SK-N-SH (cell line): ENCODE data around the gene GGACT. TPM values are rescaled to one million over a fixed set of nuclear protein-coding genes. Genes with fewer than 3 reads are reported as not detected.

Experiments used
- CTCF ChIA-PET: fragments of 300-600, 350-600 bp; formaldehyde crosslinking; extraction: SDS; loops from one replicate; lab custom pipeline; 2021; lab: Yijun Ruan, JAX
- POLR2A ChIA-PET: fragments of 350-600 bp; sonication (Branson Sonifier 250); formaldehyde crosslinking; extraction: SDS; loops from one replicate; lab custom pipeline; 2020; ENCODE audit warnings: antibody characterized with exemption, inconsistent platforms; lab: Yijun Ruan, JAX
- DNase-seq: peaks from one replicate; pipeline ENCODE4 v3.0.0; 2012
- H2AFZ ChIP-seq: fragments of 200-600 bp; sonication (generic); 2 replicates; pipeline ENCODE4 v1.8.1; 2016; ENCODE audit warnings: antibody characterized with exemption, mild to moderate bottlenecking, low read depth
- H3F3A ChIP-seq: fragments of 200-600 bp; sonication (generic); replicated peaks from 2 replicates; pipeline ENCODE3; 2016; ENCODE audit warnings: antibody characterized with exemption, mild to moderate bottlenecking; ENCODE audit not compliant: insufficient read depth
- H3K27ac ChIP-seq, 2 experiments: fragments of 200-500 bp in 1 of 2; fragments of 200-600 bp in 1 of 2; sonication (Bioruptor generic) in 1 of 2; sonication (generic), shearing (Covaris generic) in 1 of 2; 2 replicates each; pipeline versions ENCODE4 v1.5.1 to v1.6.1; 2014 to 2016; ENCODE audit warnings: low read depth in 2 of 2, inconsistent platforms in 1 of 2, low read length in 1 of 2, mild to moderate bottlenecking in 1 of 2, mixed read lengths in 1 of 2
- H3K27me3 ChIP-seq: fragments of 200-600 bp; sonication (generic), shearing (Covaris generic); 2 replicates; pipeline ENCODE4 v1.6.1; 2016; ENCODE audit warnings: mixed run types; ENCODE audit not compliant: insufficient read depth
- H3K36me3 ChIP-seq, 2 experiments: fragments of 200-500 bp in 1 of 2; fragments of 200-600 bp in 1 of 2; sonication (Bioruptor generic) in 1 of 2; sonication (generic) in 1 of 2; replicated peaks in 1 of 2; 2 replicates each; pipeline versions ENCODE3 to v1.5.1; 2014 to 2016; ENCODE audit warnings: low read length in 1 of 2, mild to moderate bottlenecking in 1 of 2; ENCODE audit not compliant: insufficient read depth in 2 of 2, control insufficient read depth in 1 of 2
- H3K4me1 ChIP-seq, 2 experiments: fragments of 200-500 bp in 1 of 2; fragments of 200-600 bp in 1 of 2; sonication (Bioruptor generic) in 1 of 2; sonication (generic), shearing (Covaris generic) in 1 of 2; 2 replicates each; pipeline versions ENCODE4 v1.5.1 to v1.6.1; 2014 to 2016; ENCODE audit warnings: low read depth in 1 of 2, low read length in 1 of 2, mixed run types in 1 of 2; ENCODE audit not compliant: insufficient read depth in 2 of 2, control insufficient read depth in 1 of 2
- H3K4me2 ChIP-seq: fragments of 200-600 bp; sonication (generic), shearing (Covaris generic); 2 replicates; pipeline ENCODE4 v1.6.1; 2017; ENCODE audit warnings: mixed run types
- H3K4me3 ChIP-seq, 2 experiments: fragments of 200-500 bp in 1 of 2; fragments of 200-600 bp in 1 of 2; sonication (Bioruptor generic) in 1 of 2; sonication (generic), shearing (Covaris generic) in 1 of 2; 2 replicates each; pipeline versions ENCODE4 v1.5.1 to v1.8.1; 2014 to 2016; ENCODE audit warnings: low read depth in 2 of 2, inconsistent platforms in 1 of 2, low read length in 1 of 2, mild to moderate bottlenecking in 1 of 2, mixed read lengths in 1 of 2, moderate library complexity in 1 of 2
- H3K79me2 ChIP-seq: fragments of 200-600 bp; sonication (generic); 2 replicates; pipeline ENCODE4 v1.8.1; 2017; ENCODE audit warnings: mild to moderate bottlenecking; ENCODE audit not compliant: insufficient read depth
- H3K9ac ChIP-seq: fragments of 200-600 bp; sonication (generic); 2 replicates; pipeline ENCODE4 v1.6.1; 2017; ENCODE audit warnings: mixed run types
- H3K9me2 ChIP-seq: fragments of 200-600 bp; sonication (generic); 2 replicates; pipeline ENCODE4 v1.6.1; 2017; ENCODE audit warnings: mixed run types
- H3K9me3 ChIP-seq: fragments of 200-600 bp; sonication (generic); 2 replicates; pipeline ENCODE4 v1.6.1; 2017; ENCODE audit warnings: mixed run types, mild to moderate bottlenecking, moderate library complexity
- H4K20me1 ChIP-seq: fragments of 200-600 bp; sonication (generic); 2 replicates; pipeline ENCODE4 v1.6.1; 2017; ENCODE audit warnings: mild to moderate bottlenecking, mixed run types; ENCODE audit not compliant: insufficient read depth
- CTCF ChIP-seq: fragments of 200-600 bp; sonication (generic); IDR thresholded peaks from 2 replicates; pipeline ENCODE4 v1.6.1; 2017; ENCODE audit warnings: antibody characterized with exemption, mild to moderate bottlenecking, moderate library complexity
- EP300 ChIP-seq, 2 experiments: IDR thresholded peaks; 2 replicates each; pipeline versions ENCODE4 v1.4.0 to v1.6.1; 2012; ENCODE audit warnings: borderline replicate concordance in 1 of 2, low read depth in 1 of 2, low read length in 1 of 2
- EZH2phosphoT487 ChIP-seq: fragments of 200-600 bp; sonication (generic); IDR thresholded peaks from 2 replicates; pipeline ENCODE4 v1.6.1; 2017; ENCODE audit warnings: low read depth, mixed run types, mild to moderate bottlenecking, antibody characterized with exemption, moderate library complexity, borderline replicate concordance
- FOSL2 ChIP-seq: IDR thresholded peaks from 2 replicates; pipeline ENCODE4 v1.4.0; 2012; ENCODE audit warnings: low read depth, mild to moderate bottlenecking, moderate library complexity, borderline replicate concordance
- FOXJ3 ChIP-seq: sonication (generic); formaldehyde crosslinking; IDR thresholded peaks from 2 replicates; pipeline ENCODE4 v1.5.1; 2020; ENCODE audit warnings: mild to moderate bottlenecking, missing genetic modification reagents
- IRF3 ChIP-seq: fragments of 150-350 bp; IDR thresholded peaks from 2 replicates; pipeline ENCODE4 v1.6.1; 2016; ENCODE audit warnings: mild to moderate bottlenecking, low read depth, low read length
- JUND ChIP-seq: IDR thresholded peaks from 2 replicates; pipeline ENCODE4 v1.4.0; 2012
- MXI1 ChIP-seq: IDR thresholded peaks from 2 replicates; pipeline ENCODE4 v1.6.1; 2012; ENCODE audit warnings: mild to moderate bottlenecking, low read depth, low read length, improper control_type of control experiment
- NFIC ChIP-seq: IDR thresholded peaks from 2 replicates; pipeline ENCODE4 v1.4.0; 2012; ENCODE audit warnings: borderline replicate concordance
- PBX3 ChIP-seq: IDR thresholded peaks from 2 replicates; pipeline ENCODE4; 2012
- POLR2AphosphoS5 ChIP-seq: IDR thresholded peaks from 2 replicates; pipeline ENCODE4 v1.6.1; 2012; ENCODE audit warnings: low read depth, low read length
- RAD21 ChIP-seq: IDR thresholded peaks from 2 replicates; pipeline ENCODE4 v1.6.1; 2012; ENCODE audit warnings: mild to moderate bottlenecking, low read length
- RCOR1 ChIP-seq: fragments of 150-350 bp; IDR thresholded peaks from 2 replicates; pipeline ENCODE4 v1.6.1; 2017; ENCODE audit warnings: antibody characterized with exemption, low read length
- RXRA ChIP-seq: IDR thresholded peaks from 2 replicates; pipeline ENCODE4 v1.4.0; 2012; ENCODE audit warnings: low read depth, mild to moderate bottlenecking, borderline replicate concordance
- SIN3A ChIP-seq: IDR thresholded peaks from 2 replicates; pipeline ENCODE4 v1.6.1; 2012; ENCODE audit warnings: low read depth, mild to moderate bottlenecking, low read length, moderate library complexity, borderline replicate concordance
- USF1 ChIP-seq: IDR thresholded peaks from 2 replicates; pipeline ENCODE4 v1.4.0; 2012; ENCODE audit warnings: low read depth, borderline replicate concordance
- USF2 ChIP-seq: fragments of 150-350 bp; IDR thresholded peaks from 2 replicates; pipeline ENCODE4 v1.6.1; 2017; ENCODE audit warnings: antibody characterized with exemption, low read length, low read depth, borderline replicate concordance
- YY1 ChIP-seq: IDR thresholded peaks from 2 replicates; pipeline ENCODE4 v1.4.0; 2012; ENCODE audit warnings: low read depth, mild to moderate bottlenecking
- WGBS: methylation state at CpG from one replicate; pipeline ENCODE4 v1.1.6; 2017; ENCODE audit warnings: low lambda C conversion rate; 5-methylcytosine and 5-hydroxymethylcytosine counted together
- polyA plus RNA-seq, 3 experiments: library from polyadenylated mRNA; depleted of rRNA; stranded (reverse); fragments of >200 nt; gene quantifications; 2 replicates each; pipeline ENCODE4 v1.2.3, GENCODE V29; 2012

The GGACT gene
- polyA plus RNA-seq, 1 of the 3 experiments (the other 2 are of a cell fraction) = 7.1 TPM

GRCh38 chr13:100596516-100596915, 7.9 kb upstream of the GGACT start:
- Histone ChIP-seq H3K9ac (no peak overlapping the region), H3K9me2 (no peaks in the 10 kb centered on the region), H3K27me3 (no peaks in the 10 kb centered on the region), H2AFZ (no peak overlapping the region), H3K4me2 (no peak overlapping the region), H3K4me3 (no peak overlapping the region), H3F3A (no peaks in the 10 kb centered on the region), H4K20me1 (no peaks in the 10 kb centered on the region), H3K27ac (no peak overlapping the region), H3K79me2 (no peaks in the 10 kb centered on the region), H3K9me3 (no peaks in the 10 kb centered on the region), H3K36me3 (no peaks in the 10 kb centered on the region), H3K4me1 (no peaks in the 10 kb centered on the region)
- WGBS = 64% methylated on average over 2 of the region's 2 CpGs
- CTCF ChIA-PET = interaction anchor here (1.0 to 1.5 kb wide), 2 partner anchors 7 to 24 kb away, joined by 4 to 8 read pairs; partner anchors contain the start of gene GGACT
- no peak for DNase-seq
- TF ChIP-seq CTCF = no peak
- no peak for TF ChIP-seq IRF3
- TF ChIP-seq JUND = no peak
- TF ChIP-seq USF2 = no peak
- TF ChIP-seq NFIC = no peak
- no peak for TF ChIP-seq SIN3A
- no peak for TF ChIP-seq YY1
- TF ChIP-seq MXI1 = no peak
- TF ChIP-seq EP300 (IDR thresholded peaks at IDR 0.05; ENCODE audit: borderline replicate concordance in 1 of 2, low read depth in 1 of 2, low read length in 1 of 2) = no peak
- no peak for TF ChIP-seq RXRA
- no peak for TF ChIP-seq USF1
- TF ChIP-seq POLR2AphosphoS5 = no peak
- TF ChIP-seq FOXJ3 (CRISPR knock-in tag) = no peak
- no peak for TF ChIP-seq RCOR1
- TF ChIP-seq EZH2phosphoT487 = no peak
- TF ChIP-seq PBX3 = no peak
- TF ChIP-seq FOSL2 = no peak
- no peak for TF ChIP-seq RAD21
- POLR2A ChIA-PET = no interaction called here
